Putamen (tissue), 1 donor: ENCODE measurements around the gene HOATZ.

ENCODE experiments used
- DNase-seq: peaks from one replicate; pipeline ENCODE4 v3.0.0-alpha.2; 2016; ENCODE audit warnings: low spot score

The HOATZ gene

GRCh38 chr11:111514216-111515031 is at the start of gene HOATZ:
TSS of gene HOATZ (plus strand) at chr11:111514778. CDS start at chr11:111514785, 7 bp downstream.
- DNase-seq = peak; percentile 30

- no peak for DNase-seq
Observed at GRCh38 chr11:111465400-111465799, 49.2 kb upstream of the HOATZ start.

- DNase-seq = no peak
Observed at GRCh38 chr11:111466615-111467014, 48.0 kb upstream of the HOATZ start.

GRCh38 chr11:111469200-111469599 is 45.4 kb upstream of the HOATZ start:
- DNase-seq = no peak

GRCh38 chr11:111472228-111472627 is 42.4 kb upstream of the HOATZ start:
- DNase-seq = no peak

- DNase-seq = no peak
Observed at GRCh38 chr11:111474432-111474831, 40.1 kb upstream of the HOATZ start.

- DNase-seq = no peak
Observed at GRCh38 chr11:111476366-111476765, 38.2 kb upstream of the HOATZ start.

GRCh38 chr11:111476956-111477355 is 37.6 kb upstream of the HOATZ start:
- DNase-seq = no peak

GRCh38 chr11:111477898-111478297 is 36.7 kb upstream of the HOATZ start:
- no peak for DNase-seq

GRCh38 chr11:111479666-111480065 is 34.9 kb upstream of the HOATZ start:
- no peak for DNase-seq

GRCh38 chr11:111483431-111483830 is 31.1 kb upstream of the HOATZ start:
- no peak for DNase-seq

GRCh38 chr11:111490496-111490895 is 24.1 kb upstream of the HOATZ start:
- no peak for DNase-seq

- DNase-seq = no peak
Observed at GRCh38 chr11:111494040-111494439, 20.5 kb upstream of the HOATZ start.

- no peak for DNase-seq
Observed at GRCh38 chr11:111499483-111499882, 15.1 kb upstream of the HOATZ start.

GRCh38 chr11:111500481-111500880 is 14.1 kb upstream of the HOATZ start:
- DNase-seq = no peak

GRCh38 chr11:111502611-111503010 is 12.0 kb upstream of the HOATZ start:
- DNase-seq = no peak

GRCh38 chr11:111510311-111510710 is 4.3 kb upstream of the HOATZ start:
- no peak for DNase-seq

GRCh38 chr11:111512296-111513239 is 2.0 kb upstream of the HOATZ start, which contains the start of gene BTG4:
TSS of gene BTG4 (minus strand) at chr11:111512386. CDS start at chr11:111498776, 13,610 bp downstream.
- DNase-seq = no peak

- DNase-seq = no peak
Observed at GRCh38 chr11:111513240-111513605, 1.4 kb upstream of the HOATZ start.

- DNase-seq = no peak
Observed at GRCh38 chr11:111515591-111515990, 1.0 kb downstream of the HOATZ start.

- no peak for DNase-seq
Observed at GRCh38 chr11:111518668-111519067, 4.1 kb downstream of the HOATZ start.

GRCh38 chr11:111520560-111520959 is 6.0 kb downstream of the HOATZ start:
- no peak for DNase-seq

- no peak for DNase-seq
Observed at GRCh38 chr11:111521135-111521534, 6.6 kb downstream of the HOATZ start.
